Neural crest cell (in vitro differentiated cells): Measurements from ENCODE around the gene MYO5B. TPM values are rescaled to one million over a fixed set of nuclear protein-coding genes. Genes with fewer than 3 reads are reported as not detected.

Experiments
- DNase-seq: peaks from one replicate; pipeline ENCODE4 v3.0.0; 2021; ENCODE audit warnings: low read depth, mixed read lengths, low spot score
- H3K27ac Mint-ChIP-seq: one replicate; pipeline ENCODE4 v1.8.0; 2021; ENCODE audit warnings: mild to moderate bottlenecking, mixed read lengths; ENCODE audit not compliant: unreplicated experiment
- H3K27me3 Mint-ChIP-seq: 2 replicates; pipeline ENCODE4 v1.8.0; 2021; ENCODE audit warnings: low read depth, mild to moderate bottlenecking, mixed read lengths
- H3K36me3 Mint-ChIP-seq: 2 replicates; pipeline ENCODE4 v1.8.0; 2021; ENCODE audit warnings: low read depth, mild to moderate bottlenecking, mixed read lengths
- H3K4me1 Mint-ChIP-seq: 2 replicates; pipeline ENCODE4 v1.8.0; 2021; ENCODE audit warnings: mixed read lengths
- H3K4me3 Mint-ChIP-seq: one replicate; pipeline ENCODE4 v1.8.0; 2021; ENCODE audit warnings: mild to moderate bottlenecking, mixed read lengths
- H3K9me3 Mint-ChIP-seq: 2 replicates; pipeline ENCODE4 v1.8.0; 2021; ENCODE audit warnings: mixed read lengths
- total RNA-seq: library from RNA; stranded (reverse); gene quantifications from 2 replicates; pipeline ENCODE4 v1.2.1, GENCODE V29; 2021
- TF ChIP-seq, protein P1 (sequence below): fragments of 200-600 bp; sonication (generic); conservative IDR thresholded peaks from 2 replicates; pipeline ENCODE4 v1.5.0; 2021; ENCODE audit warnings: antibody characterized with exemption, mild to moderate bottlenecking

MYO5B gene
- total RNA-seq, 1 donor from 2014 or later, result 0.40 TPM

DNA sequence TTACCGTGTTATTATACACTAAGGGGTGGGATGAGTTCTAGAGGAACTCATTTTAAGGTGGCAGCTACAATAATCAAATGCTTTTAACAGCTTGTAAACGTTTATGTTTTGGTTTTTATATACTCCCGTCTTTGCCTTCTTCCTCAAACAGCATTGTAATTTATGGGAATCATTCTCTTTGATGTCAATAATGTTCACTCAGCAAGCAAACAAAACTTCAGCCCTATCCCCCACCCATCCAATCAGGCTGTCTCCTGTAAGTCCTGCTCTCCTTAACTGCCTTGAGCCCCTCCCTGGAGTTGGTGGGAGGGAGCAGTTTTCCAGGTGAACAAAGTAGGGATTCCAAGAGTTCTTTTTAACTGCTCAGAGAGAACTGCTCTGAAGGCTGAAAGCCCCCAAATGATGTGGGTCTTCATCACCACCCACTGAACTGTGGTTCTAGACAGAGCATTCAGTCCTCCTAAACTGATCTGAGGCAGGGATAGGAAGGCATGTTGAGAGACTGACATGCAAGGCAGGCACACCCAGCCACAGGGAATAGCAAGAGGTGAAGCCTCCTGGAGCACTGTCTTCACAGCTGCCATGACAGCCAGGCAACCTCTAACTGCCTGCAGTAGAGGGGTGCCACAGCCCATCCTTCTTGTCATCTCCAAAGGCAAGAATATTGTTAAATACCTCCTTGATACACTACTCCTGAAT lies 17.5 kb downstream of the MYO5B start:
- TF ChIP-seq, protein P1, sequence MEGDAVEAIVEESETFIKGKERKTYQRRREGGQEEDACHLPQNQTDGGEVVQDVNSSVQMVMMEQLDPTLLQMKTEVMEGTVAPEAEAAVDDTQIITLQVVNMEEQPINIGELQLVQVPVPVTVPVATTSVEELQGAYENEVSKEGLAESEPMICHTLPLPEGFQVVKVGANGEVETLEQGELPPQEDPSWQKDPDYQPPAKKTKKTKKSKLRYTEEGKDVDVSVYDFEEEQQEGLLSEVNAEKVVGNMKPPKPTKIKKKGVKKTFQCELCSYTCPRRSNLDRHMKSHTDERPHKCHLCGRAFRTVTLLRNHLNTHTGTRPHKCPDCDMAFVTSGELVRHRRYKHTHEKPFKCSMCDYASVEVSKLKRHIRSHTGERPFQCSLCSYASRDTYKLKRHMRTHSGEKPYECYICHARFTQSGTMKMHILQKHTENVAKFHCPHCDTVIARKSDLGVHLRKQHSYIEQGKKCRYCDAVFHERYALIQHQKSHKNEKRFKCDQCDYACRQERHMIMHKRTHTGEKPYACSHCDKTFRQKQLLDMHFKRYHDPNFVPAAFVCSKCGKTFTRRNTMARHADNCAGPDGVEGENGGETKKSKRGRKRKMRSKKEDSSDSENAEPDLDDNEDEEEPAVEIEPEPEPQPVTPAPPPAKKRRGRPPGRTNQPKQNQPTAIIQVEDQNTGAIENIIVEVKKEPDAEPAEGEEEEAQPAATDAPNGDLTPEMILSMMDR, result no peak
- no peak overlapping the region for H3K27ac Mint-ChIP-seq
- H3K4me1 Mint-ChIP-seq, result no peaks in the 10 kb centered on the region
- no peak overlapping the region for H3K4me3 Mint-ChIP-seq
- H3K36me3 Mint-ChIP-seq, result no peaks in the 10 kb centered on the region
- no peaks in the 10 kb centered on the region for H3K9me3 Mint-ChIP-seq
- no peak for DNase-seq
- peaks cover 57% of the 10 kb centered on the region for H3K27me3 Mint-ChIP-seq

DNA sequence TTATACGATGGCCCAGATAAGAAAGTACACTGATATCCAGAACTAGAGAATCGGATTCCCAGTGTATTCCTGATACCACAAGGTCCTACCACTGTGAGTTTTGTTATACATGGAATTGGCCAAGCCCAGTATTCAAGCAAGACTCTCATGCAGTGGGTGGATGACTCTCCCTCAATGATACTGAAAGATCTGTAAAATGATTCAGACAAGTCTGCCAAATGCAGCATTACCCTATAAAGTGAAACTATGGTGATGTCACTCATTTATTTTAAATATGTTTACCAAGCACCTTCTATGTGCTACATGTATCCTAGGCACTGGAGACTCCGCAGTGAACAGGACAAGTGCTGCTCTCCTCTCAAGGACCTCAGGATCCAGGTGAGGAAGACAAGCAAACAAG lies 22.6 kb downstream of the MYO5B start:
- no peaks in the 10 kb centered on the region for H3K36me3 Mint-ChIP-seq
- H3K27ac Mint-ChIP-seq, result no peak overlapping the region
- TF ChIP-seq, protein P1, result no peak
- H3K9me3 Mint-ChIP-seq, result no peaks in the 10 kb centered on the region
- H3K4me3 Mint-ChIP-seq, result no peak overlapping the region
- peaks cover 30% of the 10 kb centered on the region for H3K27me3 Mint-ChIP-seq
- no peak for DNase-seq
- H3K4me1 Mint-ChIP-seq, result no peaks in the 10 kb centered on the region

GRCh38 chr18:50171406-50171805 lies 23.5 kb downstream of the MYO5B start:
- no peaks in the 10 kb centered on the region for H3K9me3 Mint-ChIP-seq
- no peaks in the 10 kb centered on the region for H3K36me3 Mint-ChIP-seq
- H3K4me1 Mint-ChIP-seq, result no peaks in the 10 kb centered on the region
- DNase-seq, result no peak
- no peak overlapping the region for H3K4me3 Mint-ChIP-seq
- TF ChIP-seq, protein P1, result no peak
- peaks cover 23% of the 10 kb centered on the region for H3K27me3 Mint-ChIP-seq
- no peak overlapping the region for H3K27ac Mint-ChIP-seq

- H3K27me3 Mint-ChIP-seq, result peaks cover 17% of the 10 kb centered on the region
- H3K4me1 Mint-ChIP-seq, result no peaks in the 10 kb centered on the region
- no peak for DNase-seq
- no peaks in the 10 kb centered on the region for H3K9me3 Mint-ChIP-seq
- no peaks in the 10 kb centered on the region for H3K36me3 Mint-ChIP-seq
- TF ChIP-seq, protein P1, result no peak
- H3K27ac Mint-ChIP-seq, result no peak overlapping the region
- no peak overlapping the region for H3K4me3 Mint-ChIP-seq
Measured at GRCh38 chr18:50170004-50170403, 24.9 kb downstream of the MYO5B start.

- H3K4me1 Mint-ChIP-seq, result no peaks in the 10 kb centered on the region
- no peak for DNase-seq
- H3K27me3 Mint-ChIP-seq, result peaks cover 25% of the 10 kb centered on the region
- no peaks in the 10 kb centered on the region for H3K9me3 Mint-ChIP-seq
- no peak overlapping the region for H3K4me3 Mint-ChIP-seq
- no peaks in the 10 kb centered on the region for H3K36me3 Mint-ChIP-seq
- TF ChIP-seq, protein P1, result no peak
- no peak overlapping the region for H3K27ac Mint-ChIP-seq
Measured at GRCh38 chr18:50169149-50169548, 25.8 kb downstream of the MYO5B start.
